ENCODE measurements around the gene CDH23.

DNA sequence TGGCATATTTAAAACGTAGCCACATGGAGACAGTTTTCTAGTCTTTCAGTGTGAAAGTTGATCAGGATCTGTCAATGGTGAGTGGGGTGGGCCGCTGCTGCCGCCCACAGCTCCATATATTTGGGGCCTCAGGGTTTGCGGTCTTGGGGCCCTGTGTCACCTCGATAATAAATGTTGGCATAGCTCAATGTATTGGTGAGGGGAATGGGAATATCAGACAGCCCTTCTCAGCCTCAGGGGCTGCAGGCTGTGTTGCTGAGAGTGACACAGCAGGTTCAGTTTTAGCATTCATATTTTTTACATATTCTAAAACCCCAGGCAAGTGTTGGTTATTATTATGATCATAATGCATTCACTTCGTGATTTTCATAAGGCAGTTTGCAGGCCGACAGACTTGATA, 5.3 kb downstream of the CDH23 start:
- TF ChIP-seq, protein P1, sequence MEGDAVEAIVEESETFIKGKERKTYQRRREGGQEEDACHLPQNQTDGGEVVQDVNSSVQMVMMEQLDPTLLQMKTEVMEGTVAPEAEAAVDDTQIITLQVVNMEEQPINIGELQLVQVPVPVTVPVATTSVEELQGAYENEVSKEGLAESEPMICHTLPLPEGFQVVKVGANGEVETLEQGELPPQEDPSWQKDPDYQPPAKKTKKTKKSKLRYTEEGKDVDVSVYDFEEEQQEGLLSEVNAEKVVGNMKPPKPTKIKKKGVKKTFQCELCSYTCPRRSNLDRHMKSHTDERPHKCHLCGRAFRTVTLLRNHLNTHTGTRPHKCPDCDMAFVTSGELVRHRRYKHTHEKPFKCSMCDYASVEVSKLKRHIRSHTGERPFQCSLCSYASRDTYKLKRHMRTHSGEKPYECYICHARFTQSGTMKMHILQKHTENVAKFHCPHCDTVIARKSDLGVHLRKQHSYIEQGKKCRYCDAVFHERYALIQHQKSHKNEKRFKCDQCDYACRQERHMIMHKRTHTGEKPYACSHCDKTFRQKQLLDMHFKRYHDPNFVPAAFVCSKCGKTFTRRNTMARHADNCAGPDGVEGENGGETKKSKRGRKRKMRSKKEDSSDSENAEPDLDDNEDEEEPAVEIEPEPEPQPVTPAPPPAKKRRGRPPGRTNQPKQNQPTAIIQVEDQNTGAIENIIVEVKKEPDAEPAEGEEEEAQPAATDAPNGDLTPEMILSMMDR (conservative IDR thresholded peaks at IDR 0.05) = no peak
- no peak for TF ChIP-seq EZH2 (IDR thresholded peaks at IDR 0.05; ENCODE audit: low read depth)
